Keratinocyte (primary cell): Measurements from ENCODE around the gene ULK4. TPM values are rescaled to one million over a fixed set of nuclear protein-coding genes. Genes with fewer than 3 reads are reported as not detected.
A peak's percentile ranks its signal among the peaks of the same experiment; 100 is the strongest.

Source experiments
- DNase-seq: peaks from one replicate; pipeline ENCODE4 v3.0.0-alpha.2; 2011; ENCODE audit warnings: low read depth, missing footprints, low spot score
- FAIRE-seq: peaks from 2 replicates; lab custom pipeline; 2011; peaks lifted over from hg19 to GRCh38; lab: Jason Lieb, UNC
- H2AFZ ChIP-seq: 2 replicates; pipeline ENCODE4 v1.6.0; 2012; ENCODE audit warnings: low read length, control low read depth, inconsistent platforms; ENCODE audit not compliant: control insufficient read depth
- H3K27ac ChIP-seq: 2 replicates; pipeline ENCODE4 v1.5.1; 2011; ENCODE audit warnings: low read length; ENCODE audit not compliant: control insufficient read depth, insufficient read depth
- H3K27me3 ChIP-seq: 3 replicates; pipeline ENCODE4 v1.6.0; 2011; ENCODE audit warnings: low read length; ENCODE audit not compliant: control insufficient read depth, insufficient read depth; ENCODE audit errors: extremely low read depth
- H3K36me3 ChIP-seq, 2 experiments: 2 replicates in 1 of 2; 3 replicates in 1 of 2; pipeline ENCODE4 v1.5.1; 2011; ENCODE audit warnings: low read length in 2 of 2, mild to moderate bottlenecking in 1 of 2; ENCODE audit not compliant: control insufficient read depth in 2 of 2, insufficient read depth in 2 of 2; ENCODE audit errors: extremely low read depth in 1 of 2
- H3K4me1 ChIP-seq: 3 replicates; pipeline ENCODE4 v1.5.1; 2011; ENCODE audit warnings: low read length; ENCODE audit not compliant: control insufficient read depth, insufficient read depth; ENCODE audit errors: extremely low read depth
- H3K4me2 ChIP-seq: 3 replicates; pipeline ENCODE4 v1.6.0; 2011; ENCODE audit warnings: low read depth, low read length; ENCODE audit not compliant: control insufficient read depth, insufficient read depth; ENCODE audit errors: extremely low read depth
- H3K4me3 ChIP-seq, 3 experiments: fragments of 200-600 bp in 1 of 3; sonication (generic) in 1 of 3; 2 replicates in 2 of 3; 3 replicates in 1 of 3; pipeline ENCODE4 v1.5.1; 2011 to 2016; ENCODE audit warnings: low read length in 3 of 3, mild to moderate bottlenecking in 3 of 3, control low read depth in 2 of 3, inconsistent platforms in 1 of 3, low read depth in 1 of 3, mixed read lengths in 1 of 3, mixed run types in 1 of 3, moderate library complexity in 1 of 3; ENCODE audit not compliant: control insufficient read depth in 2 of 3, insufficient read depth in 2 of 3; ENCODE audit errors: extremely low read depth in 1 of 3
- H3K79me2 ChIP-seq: 2 replicates; pipeline ENCODE4 v1.6.0; 2012; ENCODE audit warnings: low read length; ENCODE audit not compliant: control insufficient read depth, insufficient read depth
- H3K9ac ChIP-seq: 3 replicates; pipeline ENCODE4 v1.6.0; 2011; ENCODE audit warnings: low read length; ENCODE audit not compliant: control insufficient read depth, insufficient read depth; ENCODE audit errors: extremely low read depth
- H3K9me1 ChIP-seq: 3 replicates; pipeline ENCODE4 v1.6.0; 2011; ENCODE audit warnings: low read length; ENCODE audit not compliant: control insufficient read depth, insufficient read depth; ENCODE audit errors: extremely low read depth
- H3K9me3 ChIP-seq: 2 replicates; pipeline ENCODE4 v1.5.1; 2012; ENCODE audit warnings: low read depth, low read length; ENCODE audit not compliant: control insufficient read depth
- H4K20me1 ChIP-seq: 3 replicates; pipeline ENCODE4 v1.6.0; 2011; ENCODE audit warnings: low read length; ENCODE audit not compliant: control insufficient read depth, insufficient read depth; ENCODE audit errors: extremely low read depth
- CTCF ChIP-seq, 3 experiments: IDR thresholded peaks in 1 of 3; conservative IDR thresholded peaks in 1 of 3; optimal IDR thresholded peaks in 1 of 3; 2 replicates in 2 of 3; 3 replicates in 1 of 3; pipeline versions ENCODE3 to v1.5.1; 2011; ENCODE audit warnings: low read length in 3 of 3, mild to moderate bottlenecking in 3 of 3, moderate library complexity in 2 of 3, control low read depth in 1 of 3, inconsistent platforms in 1 of 3; ENCODE audit not compliant: insufficient read depth in 2 of 3; ENCODE audit errors: extremely low read depth in 1 of 3
- EZH2 ChIP-seq: IDR thresholded peaks from one replicate; pipeline ENCODE4 v1.6.1; 2012; ENCODE audit warnings: inconsistent platforms, mild to moderate bottlenecking, low read length, moderate library complexity
- dilution Hi-C: fragments of 300-500 bp; cut with MboI; formaldehyde crosslinking; loops from one replicate; pipeline ENCODE4 v1.7.0; 2020; ENCODE audit warnings: low sequenced_read_pairs; ENCODE audit not compliant: extremely low pct_ligation_motif_present
- polyA plus RNA-seq, 5 experiments: library from polyadenylated mRNA; depleted of rRNA in 3 of 5; stranded (reverse) in 3 of 5; stranded (forward) in 1 of 5; unstranded in 1 of 5; fragments of >200 nt; gene quantifications; 1 replicate in 1 of 5; 2 replicates in 3 of 5; 3 replicates in 1 of 5; pipeline versions ENCODE4 v1.2.1 to v1.2.3, GENCODE V29; 2011 to 2012; ENCODE audit warnings: missing spikeins in 2 of 5, low read depth in 1 of 5, low replicate concordance in 1 of 5

Gene ULK4
- polyA plus RNA-seq, 1 donor (not counting 4 experiments of a cell fraction or from before 2014, with no cell fraction given) = 6.1 TPM

- DNase-seq (no peak), FAIRE-seq (no peak)
- Histone ChIP-seq H4K20me1 (no peaks in the 10 kb centered on the region), H3K4me2 (no peak overlapping the region), H3K4me3 (no peak overlapping the region), H3K79me2 (no peaks in the 10 kb centered on the region), H3K27me3 (no peaks in the 10 kb centered on the region), H3K9ac (no peak overlapping the region), H3K9me1 (no peaks in the 10 kb centered on the region), H3K4me1 (no peaks in the 10 kb centered on the region), H3K36me3 (no peaks in the 10 kb centered on the region), H3K9me3 (no peaks in the 10 kb centered on the region), H2AFZ (no peak overlapping the region), H3K27ac (no peak overlapping the region)
- no peak for TF ChIP-seq CTCF (optimal IDR thresholded peaks at IDR 0.05 in 1 of 3, IDR thresholded peaks at IDR 0.05 in 1 of 3, conservative IDR thresholded peaks at IDR 0.05 in 1 of 3; ENCODE audit: extremely low read depth in 1 of 3, insufficient read depth in 2 of 3, low read length in 3 of 3)
- no peak for TF ChIP-seq EZH2
- dilution Hi-C loops = no loop called here
Observed at GRCh38 chr3:41339758-41340157, 622.1 kb downstream of the ULK4 start.

DNA sequence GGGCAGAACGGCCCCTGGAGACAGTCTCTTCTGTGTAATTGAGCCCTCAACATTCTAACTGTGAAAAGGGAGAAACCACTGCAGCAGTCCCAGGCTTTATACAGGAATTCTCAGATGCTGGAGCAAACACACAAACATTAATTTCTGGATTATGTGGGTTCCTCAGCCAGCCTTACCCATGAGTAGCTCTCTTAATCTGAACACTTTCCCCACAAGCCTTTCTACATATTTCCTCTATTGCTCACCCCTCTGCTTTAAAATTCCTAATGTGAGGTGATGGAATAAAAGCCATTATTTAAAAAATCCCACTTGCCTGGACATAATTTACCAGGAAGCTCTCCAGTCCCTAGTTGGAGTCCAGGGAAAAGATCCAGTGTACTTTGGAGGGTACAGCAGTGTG lies 623.6 kb downstream of the ULK4 start:
- H3K27ac ChIP-seq = no peak overlapping the region
- H3K4me3 ChIP-seq = no peak overlapping the region
- H4K20me1 ChIP-seq = no peaks in the 10 kb centered on the region
- H2AFZ ChIP-seq = no peak overlapping the region
- no peaks in the 10 kb centered on the region for H3K27me3 ChIP-seq
- DNase-seq (no peak), FAIRE-seq (peak; percentile 41)
- H3K36me3 ChIP-seq = no peaks in the 10 kb centered on the region
- H3K9me3 ChIP-seq = no peaks in the 10 kb centered on the region
- dilution Hi-C loops = no loop called here
- no peak for TF ChIP-seq CTCF (optimal IDR thresholded peaks at IDR 0.05 in 1 of 3, IDR thresholded peaks at IDR 0.05 in 1 of 3, conservative IDR thresholded peaks at IDR 0.05 in 1 of 3; ENCODE audit: extremely low read depth in 1 of 3, insufficient read depth in 2 of 3, low read length in 3 of 3)
- TF ChIP-seq EZH2 = no peak
- H3K9me1 ChIP-seq = no peaks in the 10 kb centered on the region
- no peaks in the 10 kb centered on the region for H3K4me1 ChIP-seq
- no peaks in the 10 kb centered on the region for H3K79me2 ChIP-seq
- no peak overlapping the region for H3K9ac ChIP-seq
- H3K4me2 ChIP-seq = no peak overlapping the region
